SK-N-SH (cell line): ENCODE data around the gene MYO1E. TPM values are rescaled to one million over a fixed set of nuclear protein-coding genes. Genes with fewer than 3 reads are reported as not detected.

Experiments used
- CTCF ChIA-PET: fragments of 300-600, 350-600 bp; formaldehyde crosslinking; extraction: SDS; loops from one replicate; lab custom pipeline; 2021; lab: Yijun Ruan, JAX
- POLR2A ChIA-PET: fragments of 350-600 bp; sonication (Branson Sonifier 250); formaldehyde crosslinking; extraction: SDS; loops from one replicate; lab custom pipeline; 2020; ENCODE audit warnings: antibody characterized with exemption, inconsistent platforms; lab: Yijun Ruan, JAX
- DNase-seq: peaks from one replicate; pipeline ENCODE4 v3.0.0; 2012
- H2AFZ ChIP-seq: fragments of 200-600 bp; sonication (generic); 2 replicates; pipeline ENCODE4 v1.8.1; 2016; ENCODE audit warnings: antibody characterized with exemption, mild to moderate bottlenecking, low read depth
- H3F3A ChIP-seq: fragments of 200-600 bp; sonication (generic); replicated peaks from 2 replicates; pipeline ENCODE3; 2016; ENCODE audit warnings: antibody characterized with exemption, mild to moderate bottlenecking; ENCODE audit not compliant: insufficient read depth
- H3K27ac ChIP-seq, 2 experiments: fragments of 200-500 bp in 1 of 2; fragments of 200-600 bp in 1 of 2; sonication (Bioruptor generic) in 1 of 2; sonication (generic), shearing (Covaris generic) in 1 of 2; 2 replicates each; pipeline versions ENCODE4 v1.5.1 to v1.6.1; 2014 to 2016; ENCODE audit warnings: low read depth in 2 of 2, inconsistent platforms in 1 of 2, low read length in 1 of 2, mild to moderate bottlenecking in 1 of 2, mixed read lengths in 1 of 2
- H3K27me3 ChIP-seq: fragments of 200-600 bp; sonication (generic), shearing (Covaris generic); 2 replicates; pipeline ENCODE4 v1.6.1; 2016; ENCODE audit warnings: mixed run types; ENCODE audit not compliant: insufficient read depth
- H3K36me3 ChIP-seq, 2 experiments: fragments of 200-500 bp in 1 of 2; fragments of 200-600 bp in 1 of 2; sonication (Bioruptor generic) in 1 of 2; sonication (generic) in 1 of 2; replicated peaks in 1 of 2; 2 replicates each; pipeline versions ENCODE3 to v1.5.1; 2014 to 2016; ENCODE audit warnings: low read length in 1 of 2, mild to moderate bottlenecking in 1 of 2; ENCODE audit not compliant: insufficient read depth in 2 of 2, control insufficient read depth in 1 of 2
- H3K4me1 ChIP-seq, 2 experiments: fragments of 200-500 bp in 1 of 2; fragments of 200-600 bp in 1 of 2; sonication (Bioruptor generic) in 1 of 2; sonication (generic), shearing (Covaris generic) in 1 of 2; 2 replicates each; pipeline versions ENCODE4 v1.5.1 to v1.6.1; 2014 to 2016; ENCODE audit warnings: low read depth in 1 of 2, low read length in 1 of 2, mixed run types in 1 of 2; ENCODE audit not compliant: insufficient read depth in 2 of 2, control insufficient read depth in 1 of 2
- H3K4me2 ChIP-seq: fragments of 200-600 bp; sonication (generic), shearing (Covaris generic); 2 replicates; pipeline ENCODE4 v1.6.1; 2017; ENCODE audit warnings: mixed run types
- H3K4me3 ChIP-seq, 2 experiments: fragments of 200-500 bp in 1 of 2; fragments of 200-600 bp in 1 of 2; sonication (Bioruptor generic) in 1 of 2; sonication (generic), shearing (Covaris generic) in 1 of 2; 2 replicates each; pipeline versions ENCODE4 v1.5.1 to v1.8.1; 2014 to 2016; ENCODE audit warnings: low read depth in 2 of 2, inconsistent platforms in 1 of 2, low read length in 1 of 2, mild to moderate bottlenecking in 1 of 2, mixed read lengths in 1 of 2, moderate library complexity in 1 of 2
- H3K79me2 ChIP-seq: fragments of 200-600 bp; sonication (generic); 2 replicates; pipeline ENCODE4 v1.8.1; 2017; ENCODE audit warnings: mild to moderate bottlenecking; ENCODE audit not compliant: insufficient read depth
- H3K9ac ChIP-seq: fragments of 200-600 bp; sonication (generic); 2 replicates; pipeline ENCODE4 v1.6.1; 2017; ENCODE audit warnings: mixed run types
- H3K9me2 ChIP-seq: fragments of 200-600 bp; sonication (generic); 2 replicates; pipeline ENCODE4 v1.6.1; 2017; ENCODE audit warnings: mixed run types
- H3K9me3 ChIP-seq: fragments of 200-600 bp; sonication (generic); 2 replicates; pipeline ENCODE4 v1.6.1; 2017; ENCODE audit warnings: mixed run types, mild to moderate bottlenecking, moderate library complexity
- H4K20me1 ChIP-seq: fragments of 200-600 bp; sonication (generic); 2 replicates; pipeline ENCODE4 v1.6.1; 2017; ENCODE audit warnings: mild to moderate bottlenecking, mixed run types; ENCODE audit not compliant: insufficient read depth
- CHD2 ChIP-seq: fragments of 150-350 bp; IDR thresholded peaks from 2 replicates; pipeline ENCODE4 v1.6.1; 2018; ENCODE audit warnings: low read length; ENCODE audit not compliant: partially characterized antibody
- CTCF ChIP-seq: fragments of 200-600 bp; sonication (generic); IDR thresholded peaks from 2 replicates; pipeline ENCODE4 v1.6.1; 2017; ENCODE audit warnings: antibody characterized with exemption, mild to moderate bottlenecking, moderate library complexity
- IRF3 ChIP-seq: fragments of 150-350 bp; IDR thresholded peaks from 2 replicates; pipeline ENCODE4 v1.6.1; 2016; ENCODE audit warnings: mild to moderate bottlenecking, low read depth, low read length
- JUND ChIP-seq: IDR thresholded peaks from 2 replicates; pipeline ENCODE4 v1.4.0; 2012
- MEF2A ChIP-seq: IDR thresholded peaks from 2 replicates; pipeline ENCODE4 v1.4.0; 2012; ENCODE audit warnings: low read depth, borderline replicate concordance
- NFIC ChIP-seq: IDR thresholded peaks from 2 replicates; pipeline ENCODE4 v1.4.0; 2012; ENCODE audit warnings: borderline replicate concordance
- NRF1 ChIP-seq: IDR thresholded peaks from 2 replicates; pipeline ENCODE4 v1.6.1; 2012; ENCODE audit warnings: low read depth, mild to moderate bottlenecking, low read length
- PBX3 ChIP-seq: IDR thresholded peaks from 2 replicates; pipeline ENCODE4; 2012
- RAD21 ChIP-seq: IDR thresholded peaks from 2 replicates; pipeline ENCODE4 v1.6.1; 2012; ENCODE audit warnings: mild to moderate bottlenecking, low read length
- RCOR1 ChIP-seq: fragments of 150-350 bp; IDR thresholded peaks from 2 replicates; pipeline ENCODE4 v1.6.1; 2017; ENCODE audit warnings: antibody characterized with exemption, low read length
- RXRA ChIP-seq: IDR thresholded peaks from 2 replicates; pipeline ENCODE4 v1.4.0; 2012; ENCODE audit warnings: low read depth, mild to moderate bottlenecking, borderline replicate concordance
- SIN3A ChIP-seq: IDR thresholded peaks from 2 replicates; pipeline ENCODE4 v1.6.1; 2012; ENCODE audit warnings: low read depth, mild to moderate bottlenecking, low read length, moderate library complexity, borderline replicate concordance
- TAF1 ChIP-seq: IDR thresholded peaks from 2 replicates; pipeline ENCODE4 v1.6.1; 2012; ENCODE audit warnings: low read depth, mild to moderate bottlenecking, low read length, moderate library complexity, borderline replicate concordance
- TEAD4 ChIP-seq: IDR thresholded peaks from 2 replicates; pipeline ENCODE4 v1.4.0; 2012; ENCODE audit warnings: mild to moderate bottlenecking, borderline replicate concordance; ENCODE audit not compliant: insufficient read depth
- YY1 ChIP-seq: IDR thresholded peaks from 2 replicates; pipeline ENCODE4 v1.4.0; 2012; ENCODE audit warnings: low read depth, mild to moderate bottlenecking
- ZBTB33 ChIP-seq: IDR thresholded peaks from 2 replicates; pipeline ENCODE4 v1.4.0; 2012; ENCODE audit warnings: low read depth, borderline replicate concordance
- WGBS: methylation state at CpG from one replicate; pipeline ENCODE4 v1.1.6; 2017; ENCODE audit warnings: low lambda C conversion rate; 5-methylcytosine and 5-hydroxymethylcytosine counted together
- polyA plus RNA-seq, 3 experiments: library from polyadenylated mRNA; depleted of rRNA; stranded (reverse); fragments of >200 nt; gene quantifications; 2 replicates each; pipeline ENCODE4 v1.2.3, GENCODE V29; 2012
- TF ChIP-seq, protein P1 (sequence below): fragments of 150-350 bp; IDR thresholded peaks from 2 replicates; pipeline ENCODE4 v1.6.1; 2017; ENCODE audit warnings: antibody characterized with exemption, low read length, low read depth, borderline replicate concordance
- TF ChIP-seq, protein P2 (sequence below): IDR thresholded peaks from 2 replicates; pipeline ENCODE4 v1.4.0; 2012; ENCODE audit warnings: low read depth, borderline replicate concordance

The MYO1E gene
- polyA plus RNA-seq, 1 of the 3 experiments (the other 2 are of a cell fraction) = 9.7 TPM

DNA sequence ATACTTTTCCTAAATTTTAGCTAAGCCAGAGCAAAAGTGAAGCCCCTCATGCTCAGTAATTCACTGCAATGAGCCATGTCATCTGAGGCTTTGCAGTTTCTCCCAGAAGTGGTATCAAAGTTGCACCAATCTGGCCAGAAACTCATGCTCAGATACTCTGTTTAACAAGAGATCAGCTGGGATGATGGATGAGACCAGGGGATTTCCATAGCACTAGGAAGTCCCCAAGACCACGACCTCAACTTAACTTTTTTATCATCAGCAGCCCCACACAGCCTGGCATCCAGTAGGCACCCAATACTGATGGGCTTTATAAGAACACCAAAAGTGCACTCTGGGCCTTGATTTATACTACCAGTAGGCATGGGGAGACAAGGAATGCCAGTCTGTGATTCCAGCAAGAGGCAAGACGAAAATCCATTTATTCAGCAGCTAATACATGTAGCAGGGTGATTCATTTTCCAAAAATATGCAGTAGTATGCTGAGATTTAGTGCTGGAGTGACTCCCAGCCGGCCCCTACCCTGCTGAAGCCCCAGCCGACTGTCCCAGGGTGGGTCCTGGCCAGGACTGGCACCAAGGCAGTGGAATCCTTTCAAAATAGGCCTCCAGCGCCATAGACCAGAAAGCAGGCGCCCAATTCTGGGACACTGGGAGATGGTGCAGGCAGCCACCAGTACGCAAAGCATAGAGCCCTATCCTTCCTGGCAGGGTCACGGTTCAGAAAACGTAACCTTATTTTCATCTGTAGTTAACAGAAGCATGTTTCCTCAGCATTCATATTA lies 166.6 kb downstream of the MYO1E start:
- Histone ChIP-seq H3K27ac (no peak overlapping the region; a peak in 1 of 4 replicates), H3K9me3 (no peaks in the 10 kb centered on the region), H3K9ac (no peak overlapping the region), H4K20me1 (no peaks in the 10 kb centered on the region), H3K9me2 (no peaks in the 10 kb centered on the region), H3F3A (peaks cover 10% of the 10 kb centered on the region), H3K4me3 (no peak overlapping the region)
- POLR2A ChIA-PET = no interaction called here
- 67% methylated on average over 9 of the region's 9 CpGs for WGBS
- TF ChIP-seq RCOR1 (no peak), CTCF (no peak), MEF2A (no peak), TEAD4 (no peak), TAF1 (no peak), RAD21 (no peak), JUND (no peak), NRF1 (no peak), IRF3 (no peak), PBX3 (no peak)
- TF ChIP-seq, protein P1, sequence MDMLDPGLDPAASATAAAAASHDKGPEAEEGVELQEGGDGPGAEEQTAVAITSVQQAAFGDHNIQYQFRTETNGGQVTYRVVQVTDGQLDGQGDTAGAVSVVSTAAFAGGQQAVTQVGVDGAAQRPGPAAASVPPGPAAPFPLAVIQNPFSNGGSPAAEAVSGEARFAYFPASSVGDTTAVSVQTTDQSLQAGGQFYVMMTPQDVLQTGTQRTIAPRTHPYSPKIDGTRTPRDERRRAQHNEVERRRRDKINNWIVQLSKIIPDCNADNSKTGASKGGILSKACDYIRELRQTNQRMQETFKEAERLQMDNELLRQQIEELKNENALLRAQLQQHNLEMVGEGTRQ = no peak
- TF ChIP-seq, all 33 proteins: peak for 0
- Histone ChIP-seq H3K27me3 (no peaks in the 10 kb centered on the region), H3K4me2 (no peak overlapping the region), H3K4me1 (no peaks in the 10 kb centered on the region), H3K36me3 (peaks cover 32 to 54% of the 10 kb centered on the region in 2 experiments), H2AFZ (no peak overlapping the region), H3K79me2 (no peaks in the 10 kb centered on the region)
- DNase-seq = no peak
- CTCF ChIA-PET = interaction anchor here (1.5 kb wide), 1 partner anchor 31 kb away, joined by 4 read pairs; no protein-coding TSS in a partner anchor

DNA sequence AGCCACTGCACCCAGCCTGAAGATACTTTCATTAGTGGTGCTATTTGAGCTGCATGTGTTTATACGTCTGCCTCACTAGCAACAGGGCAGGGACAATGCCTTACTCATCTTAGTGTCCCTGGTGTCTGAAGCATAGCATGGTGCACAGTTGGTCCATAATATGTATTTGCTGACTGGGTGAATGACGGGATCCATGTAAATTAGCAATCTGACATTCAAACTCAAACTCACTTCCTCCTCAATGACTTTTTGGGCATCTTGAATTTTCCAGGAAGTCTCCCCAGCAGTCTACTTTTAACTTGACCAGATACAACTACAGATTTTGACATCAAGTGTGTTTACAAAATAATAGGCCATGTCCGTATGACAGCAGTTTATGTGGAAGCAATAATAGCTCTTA lies 169.0 kb downstream of the MYO1E start:
- no peak for DNase-seq
- ChIA-PET POLR2A (no interaction called here), CTCF (interaction anchor here (0.9 to 1.2 kb wide), 3 partner anchors 28 to 247 kb away, joined by 3 read pairs; no protein-coding TSS in a partner anchor)
- Histone ChIP-seq H3K79me2 (no peaks in the 10 kb centered on the region), H3K27ac (no peak overlapping the region), H3K4me2 (no peak overlapping the region), H2AFZ (no peak overlapping the region), H3K4me1 (peaks cover 0 to 8% of the 10 kb centered on the region in 2 experiments; a peak in 3 of 4 replicates), H3K9me2 (no peaks in the 10 kb centered on the region), H3K36me3 (peaks cover 30 to 47% of the 10 kb centered on the region in 2 experiments), H3K9ac (no peak overlapping the region), H3K4me3 (no peak overlapping the region), H4K20me1 (no peaks in the 10 kb centered on the region), H3K27me3 (no peaks in the 10 kb centered on the region), H3F3A (peaks cover 16% of the 10 kb centered on the region), H3K9me3 (no peaks in the 10 kb centered on the region)
- 100% methylated on average over 3 of the region's 3 CpGs for WGBS
- no peak for TF ChIP-seq YY1
- TF ChIP-seq NFIC = no peak
- no peak for TF ChIP-seq SIN3A
- TF ChIP-seq ZBTB33 = no peak
- no peak for TF ChIP-seq CHD2
- TF ChIP-seq, protein P2, sequence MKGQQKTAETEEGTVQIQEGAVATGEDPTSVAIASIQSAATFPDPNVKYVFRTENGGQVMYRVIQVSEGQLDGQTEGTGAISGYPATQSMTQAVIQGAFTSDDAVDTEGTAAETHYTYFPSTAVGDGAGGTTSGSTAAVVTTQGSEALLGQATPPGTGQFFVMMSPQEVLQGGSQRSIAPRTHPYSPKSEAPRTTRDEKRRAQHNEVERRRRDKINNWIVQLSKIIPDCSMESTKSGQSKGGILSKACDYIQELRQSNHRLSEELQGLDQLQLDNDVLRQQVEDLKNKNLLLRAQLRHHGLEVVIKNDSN = no peak
- no peak for TF ChIP-seq TAF1
- no peak for TF ChIP-seq RXRA
- no peak for TF ChIP-seq MEF2A
